ENCODE data around the gene INAFM1. TPM values are rescaled to one million over a fixed set of nuclear protein-coding genes. Genes with fewer than 3 reads are reported as not detected.

Gene INAFM1
- total RNA-seq (2022; extraction: Qiagen RNA extraction) = 4.1 to 11.3 TPM (median 10.3 TPM) in 5 replicates

DNA sequence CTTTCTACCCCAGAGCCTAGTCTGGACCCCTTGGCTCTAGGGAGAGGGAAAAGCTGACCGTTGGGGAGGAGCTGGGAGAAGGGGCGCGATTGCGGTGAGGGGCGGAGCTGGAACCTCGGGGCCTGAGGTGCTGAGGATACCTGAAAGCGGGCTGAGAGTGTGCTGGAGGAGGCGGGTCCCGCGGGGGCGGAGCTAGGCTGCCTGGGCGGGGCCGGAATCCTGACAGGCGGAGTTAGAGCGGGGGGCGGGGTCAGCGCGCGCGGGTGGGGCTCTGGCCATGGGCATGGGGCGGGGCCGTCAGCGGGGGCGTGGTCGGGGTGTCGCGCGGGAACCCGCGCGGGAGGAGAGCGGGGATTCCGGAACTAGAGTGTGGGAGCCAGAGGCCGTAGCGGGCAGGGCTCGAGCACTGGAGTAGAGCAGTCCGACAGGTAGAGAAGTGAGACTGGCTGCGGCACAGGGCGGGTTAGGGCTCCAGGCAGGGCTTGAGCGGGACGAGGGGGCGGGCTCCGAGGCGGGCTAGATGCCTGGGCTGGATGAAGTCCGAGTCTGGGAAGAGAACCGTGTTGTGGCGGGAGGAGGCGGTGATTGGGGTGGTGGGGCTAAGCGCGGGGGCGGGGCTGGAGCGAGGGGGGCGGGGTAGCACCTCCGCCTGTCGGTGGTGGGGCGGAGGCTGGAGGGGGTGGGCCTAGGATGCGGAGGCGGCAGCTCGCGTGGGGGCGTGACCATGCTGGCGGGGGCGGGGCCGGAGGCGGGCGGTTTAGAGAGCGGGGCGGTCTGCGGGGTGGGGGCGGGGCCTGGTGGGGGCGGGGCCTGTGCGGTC is at the start of gene INAFM1:
Gene INAFM1, plus strand, starts transcription at position 815 of the 820 bp plus-strand sequence. CDS start 35 bp downstream, outside the sequence.

GRCh38 chr19:47230921-47231214 is 43.8 kb upstream of the INAFM1 start, which contains the start of gene BBC3:
TSS of gene BBC3 (minus strand) at chr19:47231199. CDS start at chr19:47228431, 2,768 bp downstream.

GRCh38 chr19:47255879-47256692 is 18.6 kb upstream of the INAFM1 start, which contains the start of gene CCDC9:
TSS of gene CCDC9 (plus strand) at chr19:47256525. CDS start at chr19:47258401, 1,876 bp downstream.

GRCh38 chr19:47309608-47310007 is 34.9 kb downstream of the INAFM1 start, which contains the start of gene C5AR1:
TSS of gene C5AR1 (plus strand) at chr19:47309861. CDS start at chr19:47309896, 35 bp downstream.

Other genes with a start within 250 kb of the INAFM1 start
- 30.6 to 86.8 TPM (median 78.4 TPM) in 5 replicates for gene TMEM160, start 226.3 kb upstream of the INAFM1 start, total RNA-seq (2022; extraction: Qiagen RNA extraction)
- gene ZC3H4, start 161.1 kb upstream of the INAFM1 start, total RNA-seq (2022; extraction: Qiagen RNA extraction) = 18.6 to 20.9 TPM (median 18.8 TPM) in 5 replicates
- 204 to 243 TPM (median 210 TPM) in 5 replicates for gene SAE1, start 144.1 kb upstream of the INAFM1 start, total RNA-seq (2022; extraction: Qiagen RNA extraction)
- gene BBC3, start 43.7 kb upstream of the INAFM1 start, total RNA-seq (2022; extraction: Qiagen RNA extraction) = 18.2 to 36.1 TPM (median 35.2 TPM) in 5 replicates
- 22.0 to 27.6 TPM (median 25.5 TPM) in 5 replicates for gene CCDC9, start 18.4 kb upstream of the INAFM1 start, total RNA-seq (2022; extraction: Qiagen RNA extraction)
- 1.4 to 2.3 TPM (median 1.9 TPM) in 5 replicates for gene C5AR1, start 35.0 kb downstream of the INAFM1 start, total RNA-seq (2022; extraction: Qiagen RNA extraction)
- 2.3 to 6.0 TPM (median 4.4 TPM) in 5 replicates for gene C5AR2, start 57.3 kb downstream of the INAFM1 start, total RNA-seq (2022; extraction: Qiagen RNA extraction)
- gene DHX34, start 74.4 kb downstream of the INAFM1 start, total RNA-seq (2022; extraction: Qiagen RNA extraction) = 28.0 to 38.6 TPM (median 36.9 TPM) in 5 replicates
- gene MEIS3, start 144.6 kb downstream of the INAFM1 start, total RNA-seq (2022; extraction: Qiagen RNA extraction) = 32.8 to 41.2 TPM (median 39.1 TPM) in 5 replicates
- 0.25 to 0.36 TPM (median 0.32 TPM) in 5 replicates for gene SLC8A2, start 197.0 kb downstream of the INAFM1 start, total RNA-seq (2022; extraction: Qiagen RNA extraction)
- gene KPTN, start 209.3 kb downstream of the INAFM1 start, total RNA-seq (2022; extraction: Qiagen RNA extraction) = 15.9 to 23.0 TPM (median 21.2 TPM) in 5 replicates
- 83.4 to 113 TPM (median 98.9 TPM) in 5 replicates for gene NAPA, start 240.2 kb downstream of the INAFM1 start, total RNA-seq (2022; extraction: Qiagen RNA extraction)

All from A549 treated with CORT108297 at 1 μM for 4 hours (cell line).